Measurements from ENCODE around the gene CELA1.

The CELA1 gene

GRCh38 chr12:51343201-51343600 is 3.3 kb downstream of the CELA1 start:
- DNase-seq (ENCODE audit: low spot score): no peak

- DNase-seq (ENCODE audit: low spot score): no peak
Observed at GRCh38 chr12:51342416-51342815, 4.1 kb downstream of the CELA1 start.

GRCh38 chr12:51341251-51342007 is 5.0 kb downstream of the CELA1 start:
- peak; percentile 78 for DNase-seq (ENCODE audit: low spot score)

- no peak for DNase-seq (ENCODE audit: low spot score)
Observed at GRCh38 chr12:51339750-51340149, 6.7 kb downstream of the CELA1 start.

- peak; percentile 39 for DNase-seq (ENCODE audit: low spot score)
Observed at GRCh38 chr12:51337336-51337735, 9.1 kb downstream of the CELA1 start.

GRCh38 chr12:51335931-51336330 is 10.5 kb downstream of the CELA1 start:
- DNase-seq (ENCODE audit: low spot score): no peak

GRCh38 chr12:51334764-51335163 is 11.7 kb downstream of the CELA1 start:
- no peak for DNase-seq (ENCODE audit: low spot score)

GRCh38 chr12:51333536-51333935 is 12.9 kb downstream of the CELA1 start:
- DNase-seq (ENCODE audit: low spot score): no peak

GRCh38 chr12:51330186-51330585 is 16.3 kb downstream of the CELA1 start:
- DNase-seq (ENCODE audit: low spot score): no peak

- DNase-seq (ENCODE audit: low spot score): no peak
Observed at GRCh38 chr12:51329742-51330141, 16.7 kb downstream of the CELA1 start.

- no peak for DNase-seq (ENCODE audit: low spot score)
Observed at GRCh38 chr12:51328587-51328986, 17.9 kb downstream of the CELA1 start.

GRCh38 chr12:51326698-51327439 is 19.6 kb downstream of the CELA1 start:
- peak; percentile 43 for DNase-seq (ENCODE audit: low spot score)

- DNase-seq (ENCODE audit: low spot score): no peak
Observed at GRCh38 chr12:51324953-51325352, 21.5 kb downstream of the CELA1 start.

- DNase-seq (ENCODE audit: low spot score): no peak
Observed at GRCh38 chr12:51323966-51324895, 22.2 kb downstream of the CELA1 start, which contains the start of gene BIN2. Gene BIN2 (minus strand): TSS chr12:51324174. CDS start chr12:51324102, 72 bp downstream.

- DNase-seq (ENCODE audit: low spot score): peak; percentile 30
Observed at GRCh38 chr12:51323317-51323960, 23.0 kb downstream of the CELA1 start.

- DNase-seq (ENCODE audit: low spot score): no peak
Observed at GRCh38 chr12:51322452-51322851, 24.0 kb downstream of the CELA1 start.

- no peak for DNase-seq (ENCODE audit: low spot score)
Observed at GRCh38 chr12:51321882-51322281, 24.6 kb downstream of the CELA1 start.

GRCh38 chr12:51320695-51321320 is 25.7 kb downstream of the CELA1 start:
- no peak for DNase-seq (ENCODE audit: low spot score)

GRCh38 chr12:51320311-51320694 is 26.2 kb downstream of the CELA1 start:
- no peak for DNase-seq (ENCODE audit: low spot score)

- no peak for DNase-seq (ENCODE audit: low spot score)
Observed at GRCh38 chr12:51318846-51319599, 27.5 kb downstream of the CELA1 start.
